Esophagus muscularis mucosa (tissue), 4 donors: Measurements from ENCODE around the gene DPEP1. TPM values are rescaled to one million over a fixed set of nuclear protein-coding genes. Genes with fewer than 3 reads are reported as not detected.

Source experiments
- DNase-seq: peaks from one replicate; pipeline ENCODE4 v3.0.0-alpha.2; 2017; ENCODE audit errors: extremely low spot score
- H3K27ac ChIP-seq, 4 donors: fragments of 200-600 bp; sonication (generic); replicated peaks in 1 of 4; 1 replicate in 3 of 4; 2 replicates in 1 of 4; pipeline ENCODE4 v1.5.1; 2016 to 2019; ENCODE audit warnings: mild to moderate bottlenecking in 1 of 4
- H3K27me3 ChIP-seq, 4 donors: fragments of 200-600 bp; sonication (generic); one replicate each; pipeline versions ENCODE4 v1.5.1 to v1.6.0; 2016 to 2019
- H3K36me3 ChIP-seq, 4 donors: fragments of 200-600 bp; sonication (generic); one replicate each; pipeline ENCODE4 v1.5.1; 2016 to 2019
- H3K4me1 ChIP-seq, 4 donors: fragments of 200-600 bp; sonication (generic); one replicate each; pipeline ENCODE4 v1.5.1; 2016 to 2019
- H3K4me3 ChIP-seq, 4 donors: fragments of 200-600 bp; sonication (generic); 1 replicate in 2 of 4; 2 replicates in 2 of 4; pipeline ENCODE4 v1.5.1; 2016 to 2019; ENCODE audit warnings: mild to moderate bottlenecking in 4 of 4, moderate library complexity in 1 of 4
- H3K9me3 ChIP-seq, 4 donors: fragments of 200-600 bp; sonication (generic); 1 replicate in 3 of 4; 2 replicates in 1 of 4; pipeline ENCODE4 v1.5.1; 2016 to 2019
- CTCF ChIP-seq, 3 experiments: fragments of 200-600 bp in 2 of 3; fragments of 450-650 bp in 1 of 3; sonication (generic) in 2 of 3; IDR thresholded peaks; one replicate each; pipeline ENCODE4 v1.5.1; 2017 to 2019; ENCODE audit warnings: antibody characterized with exemption in 3 of 3, mild to moderate bottlenecking in 2 of 3, moderate library complexity in 1 of 3
- EP300 ChIP-seq: sonication (generic); formaldehyde crosslinking; IDR thresholded peaks from one replicate; pipeline ENCODE4 v1.6.1; 2017; ENCODE audit warnings: antibody characterized with exemption
- POLR2A ChIP-seq: fragments of 450-650 bp; IDR thresholded peaks from one replicate; pipeline ENCODE4 v1.6.1; 2017; ENCODE audit warnings: antibody characterized with exemption, moderate library complexity, mild to moderate bottlenecking, low read depth
- POLR2AphosphoS5 ChIP-seq, 2 donors: sonication (generic); formaldehyde crosslinking; IDR thresholded peaks; one replicate each; pipeline ENCODE4 v1.6.1; 2017; ENCODE audit warnings: antibody characterized with exemption in 2 of 2
- WGBS: methylation state at CpG from one replicate; pipeline ENCODE4 v1.1.5; 2018; 5-methylcytosine and 5-hydroxymethylcytosine counted together
- intact Hi-C: fragments of 100-400 bp; cut with DNase I; formaldehyde crosslinking; loops from one replicate; pipeline ENCODE4 v1.15.1; 2023
- total RNA-seq, 4 donors: library from RNA; depleted of rRNA; stranded (reverse); fragments of >200 nt; gene quantifications; one replicate each; pipeline versions ENCODE4 v1.1.0 to v1.2.1, GENCODE V29; 2016

DPEP1 gene
- total RNA-seq, 4 donors from 2014 or later = 0.99 TPM; not detected in 3

GRCh38 chr16:89574681-89575246 is 38.7 kb upstream of the DPEP1 start:
- no peaks in the 10 kb centered on the region for H3K9me3 ChIP-seq
- no peak for DNase-seq
- 0% methylated on average over 7 of the region's 55 CpGs for WGBS
- peak overlapping the region; percentile 35 to 49 (median 36) for H3K4me3 ChIP-seq
- no peak overlapping the region for H3K27ac ChIP-seq
- TF ChIP-seq POLR2A (no peak), CTCF (IDR thresholded peaks at IDR 0.05) (peak in 2 of 3 experiments; percentile 36 to 57)
- no peaks in the 10 kb centered on the region for H3K36me3 ChIP-seq
- intact Hi-C loops = no loop called here
- H3K27me3 ChIP-seq = peaks cover 6 to 84% (median 30%) of the 10 kb centered on the region in 4 donors
- H3K4me1 ChIP-seq = peaks cover 22 to 40% (median 31%) of the 10 kb centered on the region in 4 donors

GRCh38 chr16:89575247-89576152 is 37.9 kb upstream of the DPEP1 start, which contains the start of gene CPNE7:
Gene CPNE7, plus strand, starts transcription at chr16:89575758. Its CDS starts 140 bp downstream, at chr16:89575898.
- no peaks in the 10 kb centered on the region for H3K36me3 ChIP-seq
- intact Hi-C loops = no loop called here
- peaks cover 22 to 40% (median 31%) of the 10 kb centered on the region in 4 donors for H3K4me1 ChIP-seq
- no peak for TF ChIP-seq CTCF (IDR thresholded peaks at IDR 0.05)
- no peak for TF ChIP-seq POLR2A
- TF ChIP-seq EP300 = no peak
- TF ChIP-seq POLR2AphosphoS5 (IDR thresholded peaks at IDR 0.05) = no peak
- 4% methylated on average over 17 of the region's 103 CpGs for WGBS
- DNase-seq = no peak
- H3K27ac ChIP-seq = no peak within 1 kb of the TSS
- no peaks in the 10 kb centered on the region for H3K9me3 ChIP-seq
- H3K4me3 ChIP-seq = peak within 1 kb of the TSS; percentile 35 to 49 (median 36)
- H3K27me3 ChIP-seq = peaks cover 6 to 77% (median 30%) of the 10 kb centered on the region in 4 donors

- no peaks in the 10 kb centered on the region for H3K36me3 ChIP-seq
- no peaks in the 10 kb centered on the region for H3K9me3 ChIP-seq
- 58% methylated on average over 9 of the region's 89 CpGs for WGBS
- no peak for DNase-seq
- intact Hi-C loops = no loop called here
- no peak for TF ChIP-seq CTCF (IDR thresholded peaks at IDR 0.05)
- TF ChIP-seq EP300 = no peak
- no peak for TF ChIP-seq POLR2AphosphoS5 (IDR thresholded peaks at IDR 0.05)
- no peak for TF ChIP-seq POLR2A
- peak overlapping the region; percentile 35 to 49 (median 36) for H3K4me3 ChIP-seq
- no peak overlapping the region for H3K27ac ChIP-seq
- H3K27me3 ChIP-seq = peaks cover 6 to 70% (median 30%) of the 10 kb centered on the region in 4 donors
- H3K4me1 ChIP-seq = peaks cover 22 to 40% (median 31%) of the 10 kb centered on the region in 4 donors
These were observed 37.0 kb upstream of the DPEP1 start for GRCh38 chr16:89576153-89577054.

GRCh38 chr16:89577055-89577759 is 36.2 kb upstream of the DPEP1 start:
- H3K9me3 ChIP-seq = no peaks in the 10 kb centered on the region
- H3K27me3 ChIP-seq = peaks cover 6 to 62% (median 30%) of the 10 kb centered on the region in 4 donors
- H3K36me3 ChIP-seq = no peaks in the 10 kb centered on the region
- no peak overlapping the region for H3K4me3 ChIP-seq
- H3K27ac ChIP-seq = no peak overlapping the region
- WGBS = 93% methylated on average over 10 of the region's 25 CpGs
- peaks cover 22 to 32% (median 25%) of the 10 kb centered on the region in 4 donors for H3K4me1 ChIP-seq
- intact Hi-C loops = no loop called here
- TF ChIP-seq CTCF (IDR thresholded peaks at IDR 0.05) (no peak), POLR2AphosphoS5 (IDR thresholded peaks at IDR 0.05) (no peak), EP300 (no peak), POLR2A (no peak)
- DNase-seq = no peak
